Mesendoderm (in vitro differentiated cells): ENCODE results near the gene ATG14.

Source experiments
- DNase-seq: peaks from one replicate; pipeline ENCODE4 v3.0.0; 2013
- H2AK5ac ChIP-seq: 2 replicates; pipeline ENCODE4 v1.6.1; 2013; ENCODE audit warnings: low read length, inconsistent platforms
- H2BK120ac ChIP-seq: 2 replicates; pipeline ENCODE4 v1.6.1; 2013; ENCODE audit warnings: low read depth, mild to moderate bottlenecking, low read length, moderate library complexity, mixed read lengths
- H2BK15ac ChIP-seq: replicated peaks from 2 replicates; pipeline ENCODE4 v1.6.1; 2013; ENCODE audit warnings: low read depth, mild to moderate bottlenecking, moderate library complexity
- H2BK5ac ChIP-seq: 2 replicates; pipeline ENCODE4 v1.6.1; 2013; ENCODE audit warnings: low read length, inconsistent platforms
- H3K18ac ChIP-seq: 2 replicates; pipeline ENCODE4 v1.6.1; 2013; ENCODE audit warnings: mild to moderate bottlenecking, low read length, mixed read lengths
- H3K23ac ChIP-seq: one replicate; pipeline ENCODE4 v1.6.1; 2013; ENCODE audit warnings: low read length
- H3K27ac ChIP-seq: 2 replicates; pipeline ENCODE4 v1.5.1; 2013; ENCODE audit warnings: low read depth, mild to moderate bottlenecking, inconsistent platforms, low read length, moderate library complexity
- H3K27me3 ChIP-seq: 2 replicates; pipeline ENCODE4 v1.6.1; 2013; ENCODE audit warnings: low read length, control low read depth, mild to moderate bottlenecking, inconsistent platforms; ENCODE audit not compliant: insufficient read depth, poor library complexity
- H3K36me3 ChIP-seq: 2 replicates; pipeline ENCODE4 v1.6.1; 2013; ENCODE audit warnings: low read length, inconsistent platforms; ENCODE audit not compliant: control insufficient read depth, insufficient read depth
- H3K4ac ChIP-seq: one replicate; pipeline ENCODE4 v1.6.1; 2013; ENCODE audit warnings: low read depth, mild to moderate bottlenecking, low read length, moderate library complexity
- H3K4me1 ChIP-seq: 2 replicates; pipeline ENCODE4 v1.6.1; 2013; ENCODE audit warnings: low read depth, low read length, inconsistent platforms; ENCODE audit not compliant: control insufficient read depth
- H3K4me2 ChIP-seq: 2 replicates; pipeline ENCODE4 v1.6.1; 2013; ENCODE audit warnings: low read length
- H3K4me3 ChIP-seq: 2 replicates; pipeline ENCODE4 v1.5.1; 2013; ENCODE audit warnings: mild to moderate bottlenecking, low read length
- H3K56ac ChIP-seq: one replicate; pipeline ENCODE4 v1.6.1; 2013; ENCODE audit warnings: low read length
- H3K79me1 ChIP-seq: 2 replicates; pipeline ENCODE4 v1.6.1; 2013; ENCODE audit warnings: low read length, inconsistent platforms
- H3K79me2 ChIP-seq: 2 replicates; pipeline ENCODE4 v1.6.1; 2013; ENCODE audit warnings: mild to moderate bottlenecking, low read length; ENCODE audit not compliant: control insufficient read depth, insufficient read depth
- H3K9ac ChIP-seq: 2 replicates; pipeline ENCODE4 v1.6.1; 2013; ENCODE audit warnings: low read length, inconsistent platforms
- H4K5ac ChIP-seq: one replicate; pipeline ENCODE4 v1.6.1; 2013; ENCODE audit warnings: low read length
- H4K8ac ChIP-seq: one replicate; pipeline ENCODE4 v1.6.1; 2013; ENCODE audit warnings: low read depth, mild to moderate bottlenecking, control low read depth, low read length, moderate library complexity
- WGBS: extraction: QIAGEN DNeasy Blood & Tissue Kit; methylation state at CpG from one replicate; pipeline ENCODE4 v1.1.7; 2013; ENCODE audit warnings: low lambda C conversion rate, missing lambda C conversion rate; ENCODE audit not compliant: insufficient coverage; ENCODE audit errors: extremely low coverage; 5-methylcytosine and 5-hydroxymethylcytosine counted together

Gene ATG14

DNA sequence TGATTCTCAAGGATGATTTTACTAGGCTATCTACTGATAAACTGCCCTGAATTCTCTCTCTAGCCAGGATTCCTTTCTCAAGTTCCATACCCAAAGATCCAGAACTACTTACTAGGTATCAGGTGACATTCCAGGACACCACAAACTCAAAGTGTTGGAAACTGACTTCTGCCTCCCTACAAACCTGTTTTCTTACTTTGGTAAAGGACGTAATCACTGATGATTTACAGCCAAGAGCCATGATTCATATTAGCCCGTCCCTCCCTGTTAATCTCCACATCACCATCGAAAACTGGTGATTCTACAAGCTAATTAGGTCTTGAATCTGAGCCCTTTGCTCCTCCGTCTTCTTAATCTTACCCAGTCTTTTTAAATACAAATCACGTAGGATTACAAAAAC is 1.0 kb upstream of the ATG14 start:
- Histone ChIP-seq H3K4me3 (no peak overlapping the region), H2BK15ac (no peak overlapping the region), H3K18ac (no peak overlapping the region), H3K27me3 (no peaks in the 10 kb centered on the region), H3K36me3 (no peaks in the 10 kb centered on the region), H3K27ac (no peak overlapping the region), H2AK5ac (no peak overlapping the region), H3K79me1 (peaks cover 3% of the 10 kb centered on the region), H2BK5ac (no peak overlapping the region), H3K56ac (no peak overlapping the region), H3K9ac (no peak overlapping the region), H4K5ac (no peak overlapping the region), H3K79me2 (peaks cover 22% of the 10 kb centered on the region), H3K4me2 (no peak overlapping the region), H3K23ac (no peak overlapping the region), H2BK120ac (no peak overlapping the region), H3K4me1 (no peaks in the 10 kb centered on the region), H3K4ac (no peak overlapping the region), H4K8ac (peak overlapping the region; percentile 1)
- no CpG with 5 or more reads among the region's 5 CpGs for WGBS
- peak; percentile 14 for DNase-seq

DNA sequence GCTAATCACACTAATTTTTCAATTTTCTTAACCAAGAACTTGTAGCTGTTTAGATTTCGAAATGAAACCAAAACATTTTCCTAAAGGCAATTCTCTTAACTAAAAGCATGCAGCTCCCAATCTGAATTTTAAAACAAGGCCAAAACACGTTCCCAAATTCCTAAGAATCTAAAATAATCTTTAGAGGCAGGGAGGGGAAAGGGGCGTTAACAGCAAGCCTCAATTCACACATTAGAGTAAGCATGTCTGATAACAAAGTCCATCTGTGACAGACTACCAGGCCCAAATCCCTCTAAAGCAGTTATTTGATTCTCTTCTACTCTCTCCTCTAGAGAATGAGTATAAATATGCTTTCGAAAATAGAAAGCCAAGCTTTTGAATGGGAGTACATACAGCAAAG is 754 bp downstream of the ATG14 start:
- no peaks in the 10 kb centered on the region for H3K4me1 ChIP-seq
- H3K4me3 ChIP-seq, result peak overlapping the region; percentile 79
- H2AK5ac ChIP-seq, result no peak overlapping the region
- no peak overlapping the region for H3K56ac ChIP-seq
- no peak overlapping the region for H2BK15ac ChIP-seq
- H4K5ac ChIP-seq, result peak overlapping the region; percentile 64
- no peak overlapping the region for H2BK120ac ChIP-seq
- peaks cover 3% of the 10 kb centered on the region for H3K79me1 ChIP-seq
- H4K8ac ChIP-seq, result peak overlapping the region; percentile 98
- peak; percentile 38 for DNase-seq
- H3K9ac ChIP-seq, result peak overlapping the region; percentile 73
- H3K36me3 ChIP-seq, result no peaks in the 10 kb centered on the region
- no peak overlapping the region for H3K4ac ChIP-seq
- no peaks in the 10 kb centered on the region for H3K27me3 ChIP-seq
- no peak overlapping the region for H2BK5ac ChIP-seq
- H3K23ac ChIP-seq, result no peak overlapping the region
- H3K27ac ChIP-seq, result no peak overlapping the region
- no peak overlapping the region for H3K18ac ChIP-seq
- WGBS, result no CpG with 5 or more reads among the region's 4 CpGs
- peak overlapping the region; percentile 23 for H3K4me2 ChIP-seq
- H3K79me2 ChIP-seq, result peaks cover 22% of the 10 kb centered on the region

DNA sequence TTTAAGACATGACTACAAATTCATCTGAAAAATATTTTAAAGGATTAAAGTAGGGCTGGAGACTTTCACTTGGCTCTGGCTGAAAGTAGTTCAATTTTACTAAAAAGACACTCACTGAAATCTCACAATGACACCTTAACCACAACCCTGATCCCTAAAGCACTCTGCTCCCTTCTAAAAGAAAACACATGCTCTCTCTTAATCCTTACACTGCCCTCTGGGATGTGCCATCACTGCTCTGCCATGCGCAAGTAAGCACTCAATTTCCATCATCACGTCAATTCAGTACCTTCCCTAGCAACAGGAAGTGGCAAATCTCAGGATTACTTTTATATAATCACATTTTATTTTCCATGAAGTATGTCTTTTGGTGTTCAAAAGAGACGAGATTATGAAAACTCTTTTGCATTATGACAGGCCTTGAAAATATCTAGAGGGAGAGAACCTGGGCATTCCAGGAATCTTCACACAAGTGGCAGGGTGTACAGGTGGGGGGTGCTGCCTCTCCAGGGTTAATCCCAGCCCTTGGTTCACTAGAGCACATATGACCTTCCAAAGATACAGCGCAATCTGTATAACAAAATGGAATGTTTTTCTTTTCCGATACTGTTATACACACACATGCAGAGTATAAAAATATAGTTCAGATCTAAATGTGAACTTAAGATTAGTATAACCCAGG is 7.3 kb downstream of the ATG14 start:
- H3K4me2 ChIP-seq, result no peak overlapping the region
- no peak overlapping the region for H3K4ac ChIP-seq
- H3K36me3 ChIP-seq, result no peaks in the 10 kb centered on the region
- no peaks in the 10 kb centered on the region for H3K27me3 ChIP-seq
- peaks cover 8% of the 10 kb centered on the region for H3K79me2 ChIP-seq
- no peak overlapping the region for H2BK5ac ChIP-seq
- no CpG with 5 or more reads among the region's 5 CpGs for WGBS
- no peak overlapping the region for H4K5ac ChIP-seq
- H4K8ac ChIP-seq, result no peak overlapping the region
- no peak overlapping the region for H3K9ac ChIP-seq
- H2BK120ac ChIP-seq, result no peak overlapping the region
- H3K56ac ChIP-seq, result no peak overlapping the region
- H3K4me1 ChIP-seq, result no peaks in the 10 kb centered on the region
- peaks cover 7% of the 10 kb centered on the region for H3K79me1 ChIP-seq
- H3K23ac ChIP-seq, result no peak overlapping the region
- H2AK5ac ChIP-seq, result no peak overlapping the region
- H3K4me3 ChIP-seq, result no peak overlapping the region
- H3K27ac ChIP-seq, result no peak overlapping the region
- DNase-seq, result no peak
- no peak overlapping the region for H2BK15ac ChIP-seq
- no peak overlapping the region for H3K18ac ChIP-seq

DNA sequence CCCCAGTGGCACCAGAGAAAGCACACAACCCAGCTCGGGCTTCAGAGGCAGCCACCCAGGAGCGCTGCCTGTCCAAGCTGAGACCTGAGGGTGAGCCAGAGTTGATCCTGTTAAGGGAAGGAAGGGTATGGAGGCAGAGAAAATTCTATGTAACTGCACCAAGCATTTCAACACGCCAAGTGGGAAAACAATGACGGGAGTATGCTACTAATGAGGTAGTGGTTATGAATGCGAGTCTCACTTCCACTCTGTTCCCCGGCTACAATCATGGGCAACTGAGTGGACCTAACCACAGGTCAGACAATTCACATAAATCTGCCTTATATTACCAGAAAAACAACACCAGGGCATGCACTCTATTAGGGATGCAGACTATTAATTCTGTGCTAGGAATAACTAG is 9.9 kb downstream of the ATG14 start:
- Histone ChIP-seq H3K4me3 (no peak overlapping the region), H2BK5ac (no peak overlapping the region), H2BK120ac (no peak overlapping the region), H3K4ac (no peak overlapping the region), H3K36me3 (no peaks in the 10 kb centered on the region), H3K79me1 (peaks cover 9% of the 10 kb centered on the region), H2BK15ac (no peak overlapping the region), H3K9ac (no peak overlapping the region), H3K18ac (no peak overlapping the region), H2AK5ac (no peak overlapping the region), H3K27me3 (no peaks in the 10 kb centered on the region), H3K56ac (no peak overlapping the region), H3K4me1 (no peaks in the 10 kb centered on the region), H3K23ac (no peak overlapping the region), H4K8ac (no peak overlapping the region), H4K5ac (no peak overlapping the region), H3K4me2 (no peak overlapping the region), H3K27ac (no peak overlapping the region), H3K79me2 (peaks cover 5% of the 10 kb centered on the region)
- WGBS, result no CpG with 5 or more reads among the region's 6 CpGs
- no peak for DNase-seq

DNA sequence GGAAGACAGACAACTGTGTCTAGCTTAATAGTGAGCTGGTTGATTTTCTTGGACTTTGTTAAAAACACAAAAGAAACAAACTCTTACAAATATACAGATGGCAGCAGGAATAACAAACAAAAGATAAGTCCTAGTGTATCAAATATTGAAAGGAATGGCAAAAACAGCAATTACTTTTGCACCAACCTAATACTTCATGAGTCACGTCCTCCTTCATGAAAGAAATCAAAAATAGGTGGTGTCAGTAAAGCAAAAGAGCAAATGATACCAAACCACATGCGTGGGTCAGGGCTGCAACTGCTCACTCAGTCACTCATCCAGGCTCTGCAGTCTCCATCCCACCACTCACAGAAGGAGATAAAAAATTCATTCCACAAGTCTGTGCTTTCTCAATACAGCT is 11.8 kb downstream of the ATG14 start:
- no peaks in the 10 kb centered on the region for H3K4me1 ChIP-seq
- no peaks in the 10 kb centered on the region for H3K36me3 ChIP-seq
- no peak overlapping the region for H2BK5ac ChIP-seq
- H3K27ac ChIP-seq, result no peak overlapping the region
- peak overlapping the region; percentile 12 for H3K4ac ChIP-seq
- no peak overlapping the region for H3K9ac ChIP-seq
- H3K23ac ChIP-seq, result no peak overlapping the region
- no peak overlapping the region for H3K4me2 ChIP-seq
- H3K4me3 ChIP-seq, result no peak overlapping the region
- H3K27me3 ChIP-seq, result no peaks in the 10 kb centered on the region
- no peak overlapping the region for H3K56ac ChIP-seq
- peaks cover 5% of the 10 kb centered on the region for H3K79me2 ChIP-seq
- H4K8ac ChIP-seq, result no peak overlapping the region
- H3K79me1 ChIP-seq, result peaks cover 9% of the 10 kb centered on the region
- H2AK5ac ChIP-seq, result no peak overlapping the region
- H2BK120ac ChIP-seq, result no peak overlapping the region
- DNase-seq, result no peak
- WGBS, result no CpG with 5 or more reads among the region's 2 CpGs
- H2BK15ac ChIP-seq, result no peak overlapping the region
- H3K18ac ChIP-seq, result no peak overlapping the region
- H4K5ac ChIP-seq, result no peak overlapping the region

DNA sequence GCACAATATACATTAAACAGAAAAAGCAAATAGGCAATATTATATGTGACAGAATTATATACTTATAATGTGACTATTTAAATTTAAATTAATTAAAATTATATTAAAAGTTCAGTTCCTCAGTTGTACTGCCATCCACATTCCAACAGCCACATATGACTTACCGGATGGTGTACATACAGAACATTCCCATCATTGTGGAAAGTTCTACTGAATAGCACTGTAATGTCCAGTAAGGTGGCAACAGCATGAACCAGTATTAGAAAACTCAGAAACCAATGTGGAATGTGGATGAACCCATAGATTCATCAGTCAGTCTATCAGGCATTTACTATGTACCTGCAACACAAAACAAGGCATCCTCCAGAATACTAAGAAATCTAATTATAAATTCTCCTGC is 12.4 kb downstream of the ATG14 start:
- Histone ChIP-seq H3K36me3 (no peaks in the 10 kb centered on the region), H3K4me1 (no peaks in the 10 kb centered on the region), H2BK15ac (no peak overlapping the region), H3K56ac (no peak overlapping the region), H3K9ac (no peak overlapping the region), H4K8ac (no peak overlapping the region), H2BK120ac (no peak overlapping the region), H2AK5ac (no peak overlapping the region), H3K27ac (no peak overlapping the region), H4K5ac (no peak overlapping the region), H3K79me1 (peaks cover 7% of the 10 kb centered on the region), H3K4ac (no peak overlapping the region), H3K4me2 (no peak overlapping the region), H3K27me3 (no peaks in the 10 kb centered on the region), H3K79me2 (peaks cover 5% of the 10 kb centered on the region), H2BK5ac (no peak overlapping the region), H3K4me3 (no peak overlapping the region), H3K18ac (no peak overlapping the region), H3K23ac (no peak overlapping the region)
- WGBS, result no CpG with 5 or more reads among the region's 1 CpG
- no peak for DNase-seq
